BJ (cell line): ENCODE results near the gene LRRIQ1. TPM values are rescaled to one million over a fixed set of nuclear protein-coding genes. Genes with fewer than 3 reads are reported as not detected.
"Not testable (repeated sequence)": the region's sequence is repeated elsewhere in the genome, so short reads cannot be mapped to it uniquely, and the experiment has no call there.

Source experiments
- CTCF ChIA-PET: fragments of 350-600 bp; formaldehyde crosslinking; extraction: SDS; loops from one replicate; lab custom pipeline; 2021; ENCODE audit warnings: antibody characterized with exemption, inconsistent platforms; lab: Yijun Ruan, JAX
- POLR2A ChIA-PET: fragments of 300-600 bp; sonication (Branson Sonifier 250); formaldehyde crosslinking; extraction: SDS; loops from one replicate; lab custom pipeline; 2021; ENCODE audit warnings: antibody characterized with exemption; lab: Charles Lee
- DNase-seq: peaks from one replicate; pipeline ENCODE4 v3.0.0-alpha.2; 2011; ENCODE audit warnings: low read depth
- H3K27me3 ChIP-seq: 2 replicates; pipeline ENCODE4 v1.6.0; 2011; ENCODE audit warnings: low read length; ENCODE audit not compliant: control insufficient read depth, insufficient read depth
- H3K36me3 ChIP-seq: 2 replicates; pipeline ENCODE4 v1.5.1; 2011; ENCODE audit warnings: low read length; ENCODE audit not compliant: control insufficient read depth, insufficient read depth
- H3K4me3 ChIP-seq: 2 replicates; pipeline ENCODE4 v1.5.1; 2011; ENCODE audit warnings: low read depth, mild to moderate bottlenecking, control low read depth, low read length
- CTCF ChIP-seq: IDR thresholded peaks from 2 replicates; pipeline ENCODE4 v1.5.1; 2011; ENCODE audit warnings: low read depth, mild to moderate bottlenecking, control low read depth, inconsistent platforms, low read length, moderate library complexity; ENCODE audit not compliant: insufficient read depth
- polyA plus RNA-seq: library from polyadenylated mRNA; depleted of rRNA; stranded (reverse); fragments of >200 nt; gene quantifications from 2 replicates; pipeline ENCODE4 v1.2.3, GENCODE V29; 2011

Gene LRRIQ1
- polyA plus RNA-seq, 1 experiment: not detected

DNA sequence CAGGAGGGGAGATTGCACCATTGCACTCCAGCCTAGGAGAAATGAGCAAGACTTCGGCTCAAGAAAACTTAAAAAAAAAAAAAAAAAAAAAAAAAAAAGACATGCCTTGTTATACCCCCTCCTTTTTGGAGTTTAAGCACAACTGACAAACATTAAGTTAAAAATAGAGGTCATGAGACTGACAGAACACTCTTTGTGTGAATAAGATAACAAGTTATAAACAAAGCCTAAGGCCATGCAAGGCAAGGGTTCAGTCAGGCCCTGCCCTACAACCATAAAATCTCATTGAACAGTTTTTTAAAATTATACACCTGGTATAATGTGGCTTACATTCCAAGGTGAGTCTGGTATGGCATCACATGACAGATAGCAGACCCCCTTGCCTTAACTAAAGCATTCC lies 39.4 kb upstream of the LRRIQ1 start:
- no peak for DNase-seq
- H3K27me3 ChIP-seq: no peaks in the 10 kb centered on the region
- no peak for TF ChIP-seq CTCF
- ChIA-PET POLR2A (no interaction called here), CTCF (interaction anchor here (0.9 kb wide), 1 partner anchor 102 kb away, joined by 5 read pairs; no protein-coding TSS in a partner anchor)
- H3K36me3 ChIP-seq: no peaks in the 10 kb centered on the region
- no peak overlapping the region for H3K4me3 ChIP-seq

DNA sequence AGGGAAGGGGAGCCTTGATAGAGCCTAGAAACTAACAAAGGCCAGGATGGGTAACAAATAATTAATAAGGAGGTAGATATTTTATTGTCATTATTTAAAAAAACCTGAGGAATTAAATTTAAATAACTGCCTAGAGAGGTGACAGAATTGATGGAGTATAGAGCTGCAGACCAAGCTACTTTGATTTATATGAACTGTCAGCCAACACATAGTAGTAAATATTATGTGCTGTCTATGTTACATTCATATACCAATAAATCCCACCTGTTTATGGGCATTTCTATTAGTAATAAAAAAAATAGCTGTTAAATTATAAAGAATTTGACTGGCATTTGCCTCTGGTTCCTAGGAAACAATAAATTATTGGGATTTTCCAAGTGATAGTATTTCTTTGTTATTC lies 37.8 kb upstream of the LRRIQ1 start:
- POLR2A ChIA-PET: no interaction called here
- CTCF ChIA-PET: no interaction called here
- Histone ChIP-seq H3K27me3 (no peaks in the 10 kb centered on the region), H3K36me3 (no peaks in the 10 kb centered on the region), H3K4me3 (no peak overlapping the region)
- no peak for DNase-seq
- TF ChIP-seq CTCF: no peak

DNA sequence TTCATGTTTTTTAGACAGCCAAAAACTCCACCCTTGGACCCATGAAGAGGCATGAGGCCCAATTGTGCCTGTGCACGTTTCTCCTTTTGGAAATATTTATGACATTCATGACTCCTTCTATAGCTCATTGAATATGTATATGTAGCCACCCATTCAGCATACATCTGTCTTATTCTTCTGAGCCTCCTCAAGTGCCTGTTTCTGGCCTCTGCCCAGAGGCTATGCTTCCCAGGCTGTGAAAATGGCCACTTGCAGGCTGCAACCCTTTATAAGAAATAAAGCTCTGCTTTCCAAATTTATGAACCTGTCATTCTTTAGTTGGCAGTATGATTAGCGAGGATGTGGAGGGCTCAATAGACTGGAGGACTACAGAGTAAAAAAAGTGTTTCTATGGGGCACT lies 35.4 kb upstream of the LRRIQ1 start:
- POLR2A ChIA-PET: no interaction called here
- CTCF ChIA-PET: interaction anchor here (1.1 kb wide), 1 partner anchor 29 kb away, joined by 3 read pairs; no protein-coding TSS in a partner anchor
- Histone ChIP-seq H3K4me3 (no peak overlapping the region), H3K36me3 (no peaks in the 10 kb centered on the region), H3K27me3 (no peaks in the 10 kb centered on the region)
- DNase-seq: no peak
- TF ChIP-seq CTCF: no peak

DNA sequence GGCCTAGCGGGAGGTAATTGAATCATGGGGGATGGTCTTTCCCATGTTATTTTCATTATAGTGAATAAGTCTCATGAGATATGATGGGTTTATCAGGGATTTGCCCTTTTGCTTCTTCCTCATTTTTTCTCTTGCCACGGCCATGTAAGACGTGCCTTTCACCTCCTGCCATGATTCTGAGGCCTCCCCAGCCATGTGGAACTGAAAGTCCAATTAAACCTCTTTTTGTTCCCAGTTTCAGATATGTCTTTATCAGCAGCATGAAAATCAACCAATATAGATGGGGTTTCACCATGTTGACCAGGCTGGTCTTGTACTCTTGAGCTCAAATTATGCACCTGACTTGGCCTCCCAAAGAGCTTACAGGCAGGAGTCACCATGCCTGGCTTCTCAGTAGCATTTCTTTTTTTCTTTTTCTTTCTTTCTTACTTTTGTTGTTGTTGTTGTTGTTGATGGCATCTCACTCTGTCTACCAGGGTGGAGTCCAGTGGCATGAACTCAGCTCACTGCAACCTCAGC lies 33.3 kb upstream of the LRRIQ1 start:
- no peak for TF ChIP-seq CTCF
- H3K36me3 ChIP-seq: no peaks in the 10 kb centered on the region
- CTCF ChIA-PET: interaction anchor here (1.0 to 1.1 kb wide), 2 partner anchors 13 to 25 kb away, joined by 3 read pairs; no protein-coding TSS in a partner anchor
- no peak overlapping the region for H3K4me3 ChIP-seq
- H3K27me3 ChIP-seq: no peaks in the 10 kb centered on the region
- no peak for DNase-seq
- POLR2A ChIA-PET: no interaction called here

GRCh38 chr12:85004204-85004603 lies 31.9 kb upstream of the LRRIQ1 start:
- DNase-seq: no peak
- ChIA-PET POLR2A (no interaction called here), CTCF (no interaction called here)
- Histone ChIP-seq H3K4me3 (no peak overlapping the region), H3K27me3 (no peaks in the 10 kb centered on the region), H3K36me3 (no peaks in the 10 kb centered on the region)
- no peak for TF ChIP-seq CTCF

DNA sequence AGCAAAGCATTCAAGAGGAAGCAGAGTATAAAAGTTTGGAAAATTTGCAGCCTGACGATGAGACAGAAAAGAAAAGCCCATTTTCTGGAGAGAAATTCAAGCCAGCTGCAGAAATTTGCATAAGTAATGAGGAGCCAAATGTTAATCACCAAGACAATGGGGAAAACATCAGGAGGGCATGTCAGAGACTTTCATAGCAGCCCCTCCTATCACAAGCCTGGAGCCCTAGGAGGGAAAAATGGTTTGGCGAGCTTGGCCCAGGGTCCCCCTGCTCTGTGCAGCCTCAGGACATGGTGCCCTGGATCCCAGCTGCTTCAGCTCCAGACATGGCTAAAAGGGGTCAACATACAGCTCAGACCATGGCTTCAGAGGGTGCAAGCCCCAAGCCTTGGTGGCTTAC lies 31.1 kb upstream of the LRRIQ1 start:
- CTCF ChIA-PET, POLR2A ChIA-PET, H3K36me3 ChIP-seq: not testable (repeated sequence)

More for the DNA sequence above, 31.1 kb upstream of the LRRIQ1 start:
- H3K4me3 ChIP-seq, H3K27me3 ChIP-seq, DNase-seq: not testable (repeated sequence)
